Measurements from ENCODE around the gene TCF7L2. TPM values are rescaled to one million over a fixed set of nuclear protein-coding genes. Genes with fewer than 3 reads are reported as not detected.

The TCF7L2 gene
- total and polyA plus RNA-seq, 4 donors, result 9.1 to 32.3 (median 21.4) TPM

- H3K9ac ChIP-seq (ENCODE audit: insufficient read depth in 1 of 2, low read length in 2 of 2), result no peak overlapping the region
Observed at GRCh38 chr10:113001599-113002448, 51.8 kb downstream of the TCF7L2 start.

DNA sequence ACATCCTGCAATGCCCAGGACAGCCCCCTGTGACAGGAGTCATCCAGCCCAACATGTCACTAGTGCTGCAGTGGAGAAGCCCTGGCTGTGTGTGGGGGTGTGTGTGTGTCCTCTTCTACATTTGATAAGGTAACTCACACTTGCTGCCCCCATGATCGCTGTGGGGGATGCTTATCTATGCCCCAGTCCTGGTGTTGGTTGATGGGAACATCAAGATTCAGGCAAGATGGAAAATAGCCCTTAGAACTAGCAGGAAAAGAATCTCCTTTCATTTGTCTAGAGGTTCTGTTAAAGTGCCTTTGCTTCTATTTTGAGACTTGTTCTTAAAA lies 52.4 kb downstream of the TCF7L2 start:
- peaks cover 0 to 2% (median 0%) of the 10 kb centered on the region in 4 donors for H3K9me3 ChIP-seq (ENCODE audit: control insufficient read depth in 4 of 4, insufficient read depth in 3 of 4, low read length in 3 of 4)
- ATAC-seq (ENCODE audit: insufficient read depth, low FRiP score) (no peak), DNase-seq (no peak)
- H3K27ac ChIP-seq (ENCODE audit: low read depth in 1 of 2, low read length in 1 of 2), result no peak overlapping the region
- H3K4me1 ChIP-seq (ENCODE audit: control insufficient read depth in 5 of 5, insufficient read depth in 5 of 5, low read length in 5 of 5), result peaks cover 0 to 32% (median 9%) of the 10 kb centered on the region in 5 donors
- peaks cover 0 to 6% (median 2%) of the 10 kb centered on the region in 4 donors for H3K36me3 ChIP-seq (ENCODE audit: control insufficient read depth in 4 of 4, insufficient read depth in 4 of 4, low read length in 4 of 4)
- H3K4me3 ChIP-seq, result no peak overlapping the region
- TF ChIP-seq, protein P1, sequence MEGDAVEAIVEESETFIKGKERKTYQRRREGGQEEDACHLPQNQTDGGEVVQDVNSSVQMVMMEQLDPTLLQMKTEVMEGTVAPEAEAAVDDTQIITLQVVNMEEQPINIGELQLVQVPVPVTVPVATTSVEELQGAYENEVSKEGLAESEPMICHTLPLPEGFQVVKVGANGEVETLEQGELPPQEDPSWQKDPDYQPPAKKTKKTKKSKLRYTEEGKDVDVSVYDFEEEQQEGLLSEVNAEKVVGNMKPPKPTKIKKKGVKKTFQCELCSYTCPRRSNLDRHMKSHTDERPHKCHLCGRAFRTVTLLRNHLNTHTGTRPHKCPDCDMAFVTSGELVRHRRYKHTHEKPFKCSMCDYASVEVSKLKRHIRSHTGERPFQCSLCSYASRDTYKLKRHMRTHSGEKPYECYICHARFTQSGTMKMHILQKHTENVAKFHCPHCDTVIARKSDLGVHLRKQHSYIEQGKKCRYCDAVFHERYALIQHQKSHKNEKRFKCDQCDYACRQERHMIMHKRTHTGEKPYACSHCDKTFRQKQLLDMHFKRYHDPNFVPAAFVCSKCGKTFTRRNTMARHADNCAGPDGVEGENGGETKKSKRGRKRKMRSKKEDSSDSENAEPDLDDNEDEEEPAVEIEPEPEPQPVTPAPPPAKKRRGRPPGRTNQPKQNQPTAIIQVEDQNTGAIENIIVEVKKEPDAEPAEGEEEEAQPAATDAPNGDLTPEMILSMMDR (IDR thresholded peaks at IDR 0.05; ENCODE audit: control extremely low read depth, extremely low read depth), result no peak
- 81 to 93% methylated on average over 1 of the region's 1 CpG for WGBS, 2 donors
- H3K9ac ChIP-seq (ENCODE audit: insufficient read depth in 1 of 2, low read length in 2 of 2), result no peak overlapping the region
- H3K27me3 ChIP-seq (ENCODE audit: control insufficient read depth in 3 of 3, insufficient read depth in 3 of 3, low read length in 2 of 3), result no peaks in the 10 kb centered on the region

More at GRCh38 chr10:113001599-113002448, 51.8 kb downstream of the TCF7L2 start:
- TF ChIP-seq, protein P1 (IDR thresholded peaks at IDR 0.05; ENCODE audit: control extremely low read depth, extremely low read depth), result no peak
- Histone ChIP-seq H3K4me1 (ENCODE audit: control insufficient read depth in 5 of 5, insufficient read depth in 5 of 5, low read length in 5 of 5) (peaks cover 0 to 28% (median 9%) of the 10 kb centered on the region in 5 donors), H3K9me3 (ENCODE audit: control insufficient read depth in 4 of 4, insufficient read depth in 3 of 4, low read length in 3 of 4) (peaks cover 0 to 2% (median 0%) of the 10 kb centered on the region in 4 donors), H3K36me3 (ENCODE audit: control insufficient read depth in 4 of 4, insufficient read depth in 4 of 4, low read length in 4 of 4) (peaks cover 0 to 6% (median 1%) of the 10 kb centered on the region in 4 donors), H3K27me3 (ENCODE audit: control insufficient read depth in 3 of 3, insufficient read depth in 3 of 3, low read length in 2 of 3) (no peaks in the 10 kb centered on the region), H3K27ac (ENCODE audit: low read depth in 1 of 2, low read length in 1 of 2) (no peak overlapping the region), H3K4me3 (no peak overlapping the region)
- ATAC-seq (ENCODE audit: insufficient read depth, low FRiP score), result no peak
- WGBS, 2 donors, result 77 to 90% methylated on average over 8 of the region's 8 CpGs
- no peak for DNase-seq

DNA sequence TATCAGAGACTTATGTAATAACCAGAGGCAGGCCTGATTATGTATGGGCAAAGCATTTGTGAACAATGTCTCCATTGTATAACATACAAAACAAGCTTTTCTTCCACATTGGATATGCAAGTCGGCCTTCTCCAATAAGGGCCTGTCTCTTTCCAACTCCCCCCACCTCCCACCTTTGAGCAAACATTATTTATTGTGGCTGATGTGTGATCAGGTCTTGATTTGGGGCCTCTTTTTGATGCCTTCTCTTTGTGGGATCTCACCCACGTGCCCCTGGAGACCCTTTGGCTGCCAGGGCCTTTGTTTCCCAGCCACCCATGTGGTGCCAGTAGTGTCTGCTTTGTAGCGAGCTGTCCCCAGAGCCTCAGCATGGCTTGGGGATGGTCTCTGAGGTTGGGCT lies 53.0 kb downstream of the TCF7L2 start:
- Histone ChIP-seq H3K4me1 (ENCODE audit: control insufficient read depth in 5 of 5, insufficient read depth in 5 of 5, low read length in 5 of 5) (peaks cover 0 to 34% (median 9%) of the 10 kb centered on the region in 5 donors), H3K27ac (ENCODE audit: low read depth in 1 of 2, low read length in 1 of 2) (no peak overlapping the region)

More for the DNA sequence above, 53.0 kb downstream of the TCF7L2 start:
- TF ChIP-seq, protein P1 (IDR thresholded peaks at IDR 0.05; ENCODE audit: control extremely low read depth, extremely low read depth), result no peak
- H3K9me3 ChIP-seq (ENCODE audit: control insufficient read depth in 4 of 4, insufficient read depth in 3 of 4, low read length in 3 of 4), result peaks cover 0 to 2% (median 0%) of the 10 kb centered on the region in 4 donors
- ATAC-seq (ENCODE audit: insufficient read depth, low FRiP score) (no peak), DNase-seq (no peak)
- no peak overlapping the region for H3K9ac ChIP-seq (ENCODE audit: insufficient read depth in 1 of 2, low read length in 2 of 2)
- H3K4me3 ChIP-seq, result no peak overlapping the region
- H3K27me3 ChIP-seq (ENCODE audit: control insufficient read depth in 3 of 3, insufficient read depth in 3 of 3, low read length in 2 of 3), result no peaks in the 10 kb centered on the region
- peaks cover 0 to 6% (median 2%) of the 10 kb centered on the region in 4 donors for H3K36me3 ChIP-seq (ENCODE audit: control insufficient read depth in 4 of 4, insufficient read depth in 4 of 4, low read length in 4 of 4)
- 94 to 98% methylated on average over 3 of the region's 3 CpGs for WGBS, 2 donors
